ENCODE data around the gene ECE2.

- TF ChIP-seq EZH2 (IDR thresholded peaks at IDR 0.05; ENCODE audit: borderline replicate concordance, control insufficient read depth, low read depth, low read length) (no peak), RFX5 (IDR thresholded peaks at IDR 0.05; ENCODE audit: low read depth, low read length) (no peak), BCL11A (IDR thresholded peaks at IDR 0.05; ENCODE audit: low read depth, low read length) (no peak), NFYB (IDR thresholded peaks at IDR 0.05; ENCODE audit: insufficient read depth, low read depth, low read length) (no peak), NFYA (IDR thresholded peaks at IDR 0.05; ENCODE audit: borderline replicate concordance, low read depth, low read length) (no peak), MAX (IDR thresholded peaks at IDR 0.05; ENCODE audit: low read depth, low read length) (no peak), TCF7 (IDR thresholded peaks at IDR 0.05; ENCODE audit: borderline replicate concordance) (no peak), FOXK2 (IDR thresholded peaks at IDR 0.05) (no peak), SP1 (IDR thresholded peaks at IDR 0.05; ENCODE audit: low read depth, low read length) (no peak), CTCF (IDR thresholded peaks at IDR 0.05 in 2 of 3, conservative IDR thresholded peaks at IDR 0.05 in 1 of 3; ENCODE audit: control insufficient read depth in 2 of 3, extremely low read depth in 1 of 3, insufficient read depth in 1 of 3, low read depth in 3 of 3, low read length in 3 of 3) (no peak), MYB (IDR thresholded peaks at IDR 0.05; ENCODE audit: borderline replicate concordance, low read depth, low read length) (no peak), JUNB (IDR thresholded peaks at IDR 0.05) (no peak), CHD4 (IDR thresholded peaks at IDR 0.05) (no peak), POLR2A (IDR thresholded peaks at IDR 0.05; ENCODE audit: low read depth, low read length) (no peak)
These were observed at the start of gene ECE2 for GRCh38 chr3:184275961-184276910.
